ENCODE results near the gene TMEM117.
"Not testable (repeated sequence)": the region's sequence is repeated elsewhere in the genome, so short reads cannot be mapped to it uniquely, and the experiment has no call there.

Gene TMEM117

DNA sequence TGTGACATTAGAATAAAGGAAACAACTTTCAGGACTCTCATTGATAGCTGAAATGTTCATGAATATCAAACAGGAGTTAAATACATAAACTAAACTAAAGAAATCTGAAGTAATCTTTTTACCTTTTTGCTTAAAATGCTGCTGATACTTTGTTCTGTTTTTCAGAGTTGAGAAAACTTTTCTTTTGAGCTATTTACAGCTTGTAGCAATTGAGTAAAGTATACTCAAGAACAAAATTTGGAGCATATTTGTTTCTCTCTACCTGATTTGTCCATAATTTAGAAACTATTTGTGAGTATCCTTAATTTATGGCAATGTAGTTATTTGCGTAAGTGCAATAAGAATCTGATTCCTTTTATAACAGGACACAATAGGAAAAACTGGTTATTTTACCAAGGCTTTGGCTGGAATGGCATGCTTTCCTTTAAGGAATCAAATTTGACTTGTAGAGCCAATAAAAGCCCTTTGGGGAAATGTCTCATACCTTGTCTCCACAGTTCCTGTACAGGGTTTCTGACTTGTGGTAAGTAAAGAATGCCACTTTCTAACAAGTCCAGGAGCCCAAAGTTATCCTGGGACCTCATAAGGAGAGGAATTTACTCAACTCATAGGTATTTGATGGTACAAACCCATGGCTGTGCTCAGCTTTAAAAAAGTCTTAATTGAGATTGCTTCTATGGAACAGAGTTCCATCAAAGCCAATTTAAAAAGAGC, 195.7 kb downstream of the TMEM117 start:
- no peak for DNase-seq

DNA sequence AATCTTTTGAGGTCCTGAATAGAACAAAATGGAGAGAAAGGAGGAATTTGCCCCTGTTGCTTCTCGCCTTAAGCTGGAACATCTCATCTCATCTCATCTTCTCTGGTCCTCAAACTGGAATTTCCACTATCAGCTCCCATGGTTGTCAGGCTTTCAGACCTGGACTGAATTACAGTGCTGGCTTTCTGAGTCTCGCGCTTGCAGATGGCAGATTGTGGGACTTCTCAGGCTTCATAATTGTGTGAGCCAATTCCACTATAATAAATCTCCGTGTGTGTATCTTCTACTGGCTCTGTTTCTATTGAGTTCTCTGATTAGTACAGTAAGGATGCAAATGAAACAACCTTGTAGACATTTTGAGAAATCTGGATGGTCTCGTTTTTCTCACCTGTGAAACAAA, 199.0 kb downstream of the TMEM117 start:
- DNase-seq, result no peak

DNA sequence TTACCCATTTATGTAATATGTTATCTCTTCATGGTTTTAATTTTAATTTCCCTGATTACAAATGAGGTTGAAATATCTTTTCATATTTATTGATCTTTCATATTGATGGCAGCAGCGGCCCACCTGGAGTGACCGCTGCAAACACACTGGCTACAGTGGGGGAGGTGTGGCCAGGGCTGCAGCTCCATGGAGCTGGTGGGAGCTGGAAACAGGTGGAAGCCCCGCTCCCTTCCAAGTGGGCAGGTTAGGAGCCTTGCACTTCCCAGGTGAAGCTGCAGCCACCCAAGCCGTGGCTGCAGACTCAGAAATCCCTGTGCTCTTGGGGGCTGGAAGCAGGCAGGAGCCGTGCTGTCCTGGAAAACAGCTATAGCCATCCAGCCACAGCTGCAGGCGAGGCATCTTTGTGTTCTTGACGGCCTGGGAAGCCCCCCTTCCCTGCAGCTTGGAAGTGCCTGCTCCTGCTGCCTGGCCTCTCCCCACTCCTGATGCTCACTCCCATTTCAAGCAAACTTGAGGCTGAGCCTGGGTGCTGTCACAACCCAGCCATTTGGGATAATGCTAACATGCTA, 201.1 kb downstream of the TMEM117 start:
- no peak for DNase-seq

GRCh38 chr12:44038411-44038810, 202.5 kb downstream of the TMEM117 start:
- DNase-seq, result no peak

- DNase-seq, result not testable (repeated sequence)
Measured at GRCh38 chr12:44044491-44044890, 208.6 kb downstream of the TMEM117 start.

DNA sequence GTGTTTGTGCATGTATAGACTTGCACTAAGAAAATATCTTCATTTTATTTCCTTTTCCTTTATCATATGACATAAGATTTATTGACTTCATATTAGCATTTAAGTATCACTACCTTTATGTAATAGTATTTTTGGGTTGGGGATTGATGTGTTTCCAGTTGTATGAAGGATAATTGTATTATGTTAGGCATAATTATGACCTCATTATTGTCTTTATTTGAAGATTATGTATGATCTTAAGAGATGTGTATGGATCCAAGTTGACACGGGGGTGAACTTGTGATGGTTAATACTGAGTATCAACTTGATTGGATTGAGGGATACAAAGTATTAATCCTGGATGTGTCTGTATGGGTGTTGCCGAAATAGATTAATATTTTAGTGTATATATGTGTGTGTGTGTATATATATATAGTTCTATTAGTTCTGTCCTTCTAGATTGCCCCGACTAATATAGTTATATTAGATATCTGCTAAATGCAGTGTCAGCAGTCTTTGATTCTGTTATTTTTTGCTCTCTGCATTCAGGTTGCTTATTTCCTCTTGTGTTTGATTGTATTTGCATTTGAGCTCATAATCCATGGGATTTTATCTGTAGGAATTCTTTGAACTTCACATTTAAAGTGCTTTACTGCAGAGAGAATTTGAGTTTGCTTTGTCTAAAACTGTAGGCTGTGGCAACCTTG, 211.0 kb downstream of the TMEM117 start:
- no peak for DNase-seq

DNA sequence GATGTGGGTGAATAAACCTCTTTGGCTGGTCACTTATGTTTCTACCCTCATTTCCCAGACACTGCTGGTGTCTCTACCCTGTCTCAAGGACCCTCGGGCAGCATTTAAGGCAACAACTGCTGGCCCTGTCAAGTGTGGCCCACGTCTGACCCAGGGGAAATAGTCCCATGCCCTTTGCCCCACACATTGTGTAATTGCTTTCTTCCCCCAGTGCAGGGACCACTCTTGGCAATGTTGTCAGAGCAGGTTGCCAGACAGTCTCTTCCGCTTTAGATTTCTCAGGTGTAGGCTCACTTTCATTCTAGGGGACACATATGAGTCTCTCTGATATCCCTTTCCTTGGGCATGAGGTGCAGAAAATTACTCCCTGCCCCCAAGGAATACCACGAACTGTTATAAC, 216.7 kb downstream of the TMEM117 start:
- DNase-seq, result no peak

GRCh38 chr12:44053549-44054127, 217.8 kb downstream of the TMEM117 start:
- no peak for DNase-seq

DNA sequence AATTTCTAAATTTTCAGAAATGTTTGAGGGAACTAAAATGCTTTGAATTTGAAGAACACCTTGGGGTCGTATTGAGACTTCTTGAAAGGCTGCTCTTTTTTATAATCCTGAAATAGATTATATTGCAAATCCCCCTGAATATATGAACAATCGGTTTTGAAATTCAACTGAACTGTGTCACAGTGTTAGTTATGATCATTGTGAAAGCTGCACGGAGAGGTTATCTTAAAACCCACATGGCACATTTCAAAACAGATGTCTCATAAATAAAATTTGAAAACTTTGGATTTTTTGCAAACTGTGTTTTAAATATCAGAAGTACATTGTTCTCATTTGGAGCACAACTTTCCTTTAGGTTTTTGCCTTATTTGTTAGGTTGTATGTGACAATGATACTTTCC, 218.4 kb downstream of the TMEM117 start:
- DNase-seq, result no peak

DNA sequence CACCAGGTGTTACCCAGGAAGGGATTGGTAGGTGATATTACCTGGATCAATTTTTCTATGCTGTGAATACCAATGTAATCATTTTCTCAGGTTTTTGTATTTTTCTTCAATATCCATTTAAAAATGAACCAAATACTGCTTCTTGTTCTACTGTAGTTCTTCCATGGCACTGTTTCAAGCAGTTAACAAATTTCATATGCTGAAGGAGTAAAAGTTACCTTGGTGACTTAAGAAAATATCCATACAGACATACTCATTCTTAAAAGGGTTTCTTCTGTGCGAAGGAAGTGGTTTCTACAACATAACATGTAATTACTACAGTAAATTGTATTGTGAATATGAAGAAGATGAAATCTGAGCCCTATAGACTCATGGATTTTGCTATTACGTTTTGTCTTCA, 222.5 kb downstream of the TMEM117 start:
- DNase-seq, result no peak

DNA sequence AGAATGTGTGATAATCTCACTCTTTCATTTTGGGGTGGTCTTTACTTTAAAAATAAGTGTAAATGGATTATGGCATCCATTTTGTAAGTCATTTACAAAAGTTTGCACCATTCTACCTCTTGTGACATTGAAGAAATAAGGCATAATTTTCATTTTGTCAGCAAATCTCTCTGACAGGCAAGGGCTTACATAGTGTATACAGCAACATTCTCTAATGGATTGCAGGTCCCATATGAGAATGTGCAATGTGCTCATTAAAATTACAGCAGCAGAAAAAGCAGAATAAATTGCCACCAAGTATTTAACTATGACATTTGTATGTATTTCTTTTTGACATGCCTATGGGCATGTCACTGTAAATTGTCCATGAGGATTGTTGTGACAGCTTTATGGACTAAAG, 223.6 kb downstream of the TMEM117 start:
- DNase-seq, result no peak

DNA sequence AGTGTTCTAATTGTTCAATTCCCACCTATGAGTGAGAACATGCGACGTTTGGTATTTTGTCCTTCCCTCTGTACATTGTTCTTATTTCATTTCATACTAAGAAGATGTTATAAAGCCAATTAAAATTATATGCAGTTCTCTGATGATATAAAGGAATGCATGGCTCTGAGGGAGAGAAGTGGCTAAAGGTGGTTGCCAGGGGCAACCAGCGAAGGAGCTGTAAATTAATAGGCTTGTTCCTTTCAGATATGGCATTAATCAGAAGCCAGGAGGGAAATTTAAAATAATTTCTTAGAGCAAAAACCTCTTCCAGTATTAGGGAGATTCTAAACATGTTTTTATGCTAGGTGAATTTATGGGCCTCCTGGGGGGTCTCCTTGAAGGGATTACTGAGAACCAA, 227.8 kb downstream of the TMEM117 start:
- no peak for DNase-seq

- no peak for DNase-seq
Measured at GRCh38 chr12:44076871-44077270, 241.0 kb downstream of the TMEM117 start.

DNA sequence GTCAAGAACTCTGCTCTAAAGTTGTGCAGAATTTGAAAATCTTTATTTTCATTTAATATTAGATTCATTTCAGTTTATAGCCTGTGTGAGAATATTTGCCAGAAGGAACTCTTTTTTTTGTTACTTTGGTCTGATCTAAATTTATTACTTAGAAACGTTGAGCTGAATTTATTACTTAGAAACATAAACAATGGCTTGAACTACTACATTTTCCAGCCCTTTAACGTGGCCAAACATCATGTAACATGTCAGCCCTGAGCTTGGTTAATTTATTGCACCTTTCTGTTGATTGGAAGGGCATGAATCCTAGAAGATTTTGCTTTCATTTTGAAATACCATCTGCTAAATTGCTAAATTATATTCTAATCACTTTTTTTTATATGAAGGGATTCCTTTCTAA, 241.4 kb downstream of the TMEM117 start:
- no peak for DNase-seq

DNA sequence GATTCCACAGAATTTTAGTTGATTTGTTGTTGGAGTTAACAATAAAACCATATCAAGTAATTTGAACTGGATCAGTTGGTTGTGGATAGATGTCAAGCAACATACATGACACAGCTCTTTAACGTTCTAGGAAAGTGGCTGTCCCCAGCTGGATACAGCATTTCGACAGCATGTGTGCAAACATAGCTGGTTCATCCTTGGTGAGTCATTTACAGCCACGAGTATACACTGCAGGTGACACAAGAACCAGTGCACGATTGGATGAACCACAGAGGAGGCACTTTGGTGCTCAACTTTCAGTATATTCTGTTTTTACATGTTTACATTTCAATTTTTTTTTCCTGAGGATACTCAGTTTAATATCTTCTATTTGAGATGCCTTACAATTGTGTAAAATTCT, 242.4 kb downstream of the TMEM117 start:
- DNase-seq, result peak; percentile 61 to 75

- no peak for DNase-seq
Measured at GRCh38 chr12:44088647-44089046, 252.8 kb downstream of the TMEM117 start.

DNA sequence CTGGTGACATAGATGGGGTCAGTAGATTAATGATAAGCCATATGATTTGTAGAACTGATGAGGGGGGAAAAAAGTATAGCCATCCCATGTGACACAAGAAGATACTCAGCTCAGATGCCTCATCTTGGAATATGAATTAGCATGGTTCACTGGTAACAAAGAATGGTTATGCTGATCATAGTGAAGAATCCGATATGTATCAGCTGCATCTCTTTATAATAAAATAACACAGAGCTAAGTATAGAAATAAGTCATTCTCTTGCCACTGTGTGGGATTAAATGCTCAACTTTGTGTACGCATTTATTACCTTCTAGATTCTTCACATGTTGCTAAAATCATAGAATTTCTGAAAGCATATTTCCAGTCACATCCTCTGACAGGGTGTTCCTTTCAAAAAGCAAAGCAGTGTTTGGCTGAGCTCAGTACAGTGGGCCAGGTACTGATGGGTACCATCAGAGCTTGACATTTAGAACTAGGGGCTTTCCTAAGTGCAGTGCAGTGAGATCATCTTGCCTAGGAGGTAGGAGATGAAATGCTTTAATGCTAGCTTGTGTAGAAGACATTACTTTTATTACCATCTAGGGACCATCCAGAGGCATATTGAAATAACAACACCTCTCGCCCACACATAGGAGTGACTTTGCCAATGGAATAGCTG, 256.2 kb downstream of the TMEM117 start:
- no peak for DNase-seq

- no peak for DNase-seq
Measured at GRCh38 chr12:44098786-44099185, 262.9 kb downstream of the TMEM117 start.

DNA sequence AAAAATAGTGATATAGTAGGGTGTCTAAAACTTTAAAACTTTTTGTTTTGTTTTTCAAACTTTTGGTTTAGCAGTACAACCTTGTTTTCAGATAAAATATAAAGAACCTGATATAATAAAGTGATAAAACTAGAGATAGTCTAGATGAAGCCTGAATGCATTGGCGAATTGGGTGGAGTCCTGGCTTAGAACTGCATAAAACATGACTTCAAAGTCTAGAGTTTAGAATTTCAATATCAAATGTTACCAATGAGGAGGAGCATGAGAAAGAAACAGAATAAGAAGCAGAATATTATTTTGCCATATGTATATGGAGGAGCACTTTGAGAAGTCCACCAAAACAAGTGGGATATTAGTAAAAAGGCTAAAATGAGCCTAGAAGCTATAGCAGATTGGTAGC, 263.6 kb downstream of the TMEM117 start:
- no peak for DNase-seq

DNA sequence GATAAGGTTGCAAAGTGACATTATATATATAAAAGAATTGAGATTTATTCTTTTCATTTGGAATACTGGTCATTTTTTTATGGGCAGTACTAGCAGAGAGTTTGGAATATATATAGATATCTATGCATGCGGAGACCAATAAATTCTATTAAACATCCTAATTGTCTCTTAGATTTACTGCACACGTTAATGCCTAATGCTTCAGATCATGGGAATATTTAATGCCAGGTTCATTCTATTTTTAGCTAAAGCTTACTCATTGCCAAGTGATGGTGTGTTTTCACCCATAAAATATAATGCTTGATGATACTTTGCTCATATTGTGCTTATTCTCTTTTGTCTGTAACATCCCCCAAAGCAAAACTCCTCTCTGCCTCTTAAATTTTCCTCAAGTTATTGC, 264.4 kb downstream of the TMEM117 start:
- DNase-seq, result no peak

DNA sequence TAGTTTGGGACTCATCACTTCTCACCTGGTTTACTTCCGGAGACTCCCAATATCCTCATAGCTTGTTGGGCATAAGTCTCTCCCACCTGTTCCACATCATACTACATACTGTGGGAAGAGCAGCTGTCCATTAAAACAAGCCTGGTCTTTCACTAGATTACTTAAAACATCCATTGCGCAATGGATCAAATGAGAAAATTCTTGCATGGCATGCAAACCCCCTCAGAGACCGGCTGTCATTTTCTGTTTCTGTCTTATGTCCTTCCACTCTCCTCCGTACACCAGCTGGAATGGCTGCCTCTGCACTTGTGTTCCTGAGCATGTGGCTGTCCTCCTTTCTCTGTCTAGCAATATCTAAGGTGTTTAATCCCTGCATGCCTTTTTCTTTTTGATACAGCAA, 265.6 kb downstream of the TMEM117 start:
- no peak for DNase-seq

DNA sequence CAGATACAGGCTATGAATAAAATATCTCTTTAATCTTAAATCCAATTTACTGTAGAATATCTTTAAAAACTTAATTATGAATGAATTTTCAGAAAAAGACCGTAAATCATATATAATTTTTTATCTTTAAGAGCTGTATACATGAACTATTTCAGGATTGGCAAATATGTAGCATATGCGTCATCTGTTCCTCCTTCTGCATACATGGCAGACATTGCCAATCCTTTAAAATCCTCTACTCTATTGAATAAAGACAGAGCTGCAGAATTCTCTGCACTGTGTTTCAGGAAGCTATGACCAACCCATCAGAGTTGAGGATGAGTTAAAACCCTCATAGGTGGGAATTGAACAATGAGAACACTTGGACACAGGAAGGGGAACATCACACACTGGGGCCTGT, 279.0 kb downstream of the TMEM117 start:
- no peak for DNase-seq

DNA sequence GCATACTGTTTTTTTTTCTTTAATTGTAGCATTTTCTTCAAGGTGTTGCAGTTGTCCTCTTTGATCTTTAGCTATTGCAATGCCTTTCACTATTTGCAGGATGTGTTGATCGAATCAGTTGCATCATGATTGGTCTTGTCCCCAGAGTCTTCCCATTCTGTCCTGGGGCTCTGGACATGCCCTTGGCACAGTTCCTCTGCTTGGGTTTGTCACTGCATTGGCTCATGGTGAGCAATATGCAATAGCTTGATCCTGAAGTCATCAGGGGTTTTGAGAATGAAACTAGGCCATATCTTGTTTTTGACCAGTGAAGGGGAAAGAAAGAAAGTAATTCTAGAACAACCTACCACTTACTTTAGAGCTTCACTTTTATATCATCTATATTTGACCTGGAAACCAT, 281.5 kb downstream of the TMEM117 start:
- no peak for DNase-seq

DNA sequence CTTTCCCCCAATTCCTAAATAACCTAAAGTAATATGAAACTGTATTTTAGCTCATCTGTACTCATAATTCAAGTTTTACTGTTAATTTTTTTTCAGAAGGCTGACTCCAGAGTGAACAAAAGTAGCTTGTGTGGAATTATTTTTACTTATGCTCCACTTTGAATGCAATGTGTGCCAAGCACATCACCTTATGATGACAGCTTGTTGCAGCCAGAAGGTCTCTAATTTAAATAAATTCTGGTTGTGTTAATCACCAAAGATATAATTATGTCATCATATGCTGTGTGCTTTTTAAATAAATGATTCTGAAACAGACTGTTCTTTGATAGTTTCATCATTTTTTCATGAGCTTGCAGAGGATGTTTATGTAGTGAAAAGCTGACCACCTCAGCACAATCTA, 283.1 kb downstream of the TMEM117 start:
- DNase-seq, result no peak

Data from SHP77 (cell line).